GM12873 (cell line): ENCODE measurements around the gene SLC9A9.

Experiments
- TF ChIP-seq, protein P1 (sequence below): IDR thresholded peaks from 2 replicates; pipeline ENCODE4 v1.5.1; 2012; ENCODE audit warnings: low read depth, mild to moderate bottlenecking, moderate library complexity, low read length, control low read depth; ENCODE audit not compliant: insufficient read depth; ENCODE audit errors: missing control alignments

Gene SLC9A9

DNA sequence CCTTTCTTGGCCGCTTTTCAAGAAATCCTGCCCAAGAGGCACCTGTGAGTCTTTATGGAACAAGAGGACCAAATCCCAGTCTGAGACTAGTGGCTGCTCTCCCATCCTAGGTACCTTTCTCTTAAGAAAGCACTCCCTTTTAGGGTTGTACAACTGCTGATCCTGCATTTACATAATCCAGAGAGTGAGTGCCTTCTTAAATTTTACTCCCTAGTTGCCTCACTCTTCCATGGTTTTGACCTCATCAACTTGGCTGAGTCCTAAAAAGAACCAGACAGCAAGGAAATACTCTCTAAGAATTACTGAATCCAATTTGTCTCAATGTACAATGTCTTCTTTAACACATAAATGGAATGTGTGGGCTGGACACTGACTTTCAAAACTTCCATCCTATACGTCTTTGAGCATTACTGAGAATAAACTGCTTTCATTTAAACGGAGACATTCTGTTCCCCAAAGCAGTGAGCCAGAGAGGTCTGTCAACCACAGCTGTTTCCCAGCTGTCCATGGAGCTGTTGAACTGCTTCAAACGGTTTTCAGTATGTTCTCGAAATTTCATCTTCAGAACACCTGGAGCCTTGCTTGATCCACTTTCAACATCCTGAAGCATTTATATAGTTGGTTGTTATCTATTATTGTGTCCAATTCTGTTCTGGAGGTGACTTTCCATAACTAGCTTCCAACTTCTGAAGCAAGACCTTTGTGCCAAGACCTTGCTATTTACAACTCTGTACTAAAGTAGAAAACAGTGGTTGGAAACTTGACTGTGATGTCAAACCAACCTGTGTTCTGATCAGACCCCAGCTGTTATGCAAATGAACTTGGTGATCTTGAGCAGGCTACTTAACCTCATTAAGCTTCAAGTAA is 179.1 kb downstream of the SLC9A9 start:
- TF ChIP-seq, protein P1, sequence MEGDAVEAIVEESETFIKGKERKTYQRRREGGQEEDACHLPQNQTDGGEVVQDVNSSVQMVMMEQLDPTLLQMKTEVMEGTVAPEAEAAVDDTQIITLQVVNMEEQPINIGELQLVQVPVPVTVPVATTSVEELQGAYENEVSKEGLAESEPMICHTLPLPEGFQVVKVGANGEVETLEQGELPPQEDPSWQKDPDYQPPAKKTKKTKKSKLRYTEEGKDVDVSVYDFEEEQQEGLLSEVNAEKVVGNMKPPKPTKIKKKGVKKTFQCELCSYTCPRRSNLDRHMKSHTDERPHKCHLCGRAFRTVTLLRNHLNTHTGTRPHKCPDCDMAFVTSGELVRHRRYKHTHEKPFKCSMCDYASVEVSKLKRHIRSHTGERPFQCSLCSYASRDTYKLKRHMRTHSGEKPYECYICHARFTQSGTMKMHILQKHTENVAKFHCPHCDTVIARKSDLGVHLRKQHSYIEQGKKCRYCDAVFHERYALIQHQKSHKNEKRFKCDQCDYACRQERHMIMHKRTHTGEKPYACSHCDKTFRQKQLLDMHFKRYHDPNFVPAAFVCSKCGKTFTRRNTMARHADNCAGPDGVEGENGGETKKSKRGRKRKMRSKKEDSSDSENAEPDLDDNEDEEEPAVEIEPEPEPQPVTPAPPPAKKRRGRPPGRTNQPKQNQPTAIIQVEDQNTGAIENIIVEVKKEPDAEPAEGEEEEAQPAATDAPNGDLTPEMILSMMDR, result no peak

DNA sequence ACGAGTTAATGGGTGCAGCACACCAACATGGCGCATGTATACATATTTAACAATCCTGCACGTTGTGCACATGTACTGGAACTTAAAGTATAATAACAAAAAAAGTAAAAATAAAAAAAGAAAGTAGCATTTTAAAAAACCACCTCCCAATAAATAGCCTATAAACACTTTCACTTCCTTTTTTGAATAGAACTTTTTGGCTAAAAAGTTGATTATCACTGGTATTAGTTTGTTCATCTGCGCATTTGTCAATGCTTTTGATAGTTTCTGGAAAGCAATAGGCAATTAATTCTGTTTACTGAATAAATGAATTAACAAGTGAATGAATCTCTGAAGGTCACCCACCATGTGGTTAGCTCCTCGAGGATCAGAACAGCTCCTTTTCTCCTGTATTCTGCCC is 179.9 kb downstream of the SLC9A9 start:
- TF ChIP-seq, protein P1, result no peak

DNA sequence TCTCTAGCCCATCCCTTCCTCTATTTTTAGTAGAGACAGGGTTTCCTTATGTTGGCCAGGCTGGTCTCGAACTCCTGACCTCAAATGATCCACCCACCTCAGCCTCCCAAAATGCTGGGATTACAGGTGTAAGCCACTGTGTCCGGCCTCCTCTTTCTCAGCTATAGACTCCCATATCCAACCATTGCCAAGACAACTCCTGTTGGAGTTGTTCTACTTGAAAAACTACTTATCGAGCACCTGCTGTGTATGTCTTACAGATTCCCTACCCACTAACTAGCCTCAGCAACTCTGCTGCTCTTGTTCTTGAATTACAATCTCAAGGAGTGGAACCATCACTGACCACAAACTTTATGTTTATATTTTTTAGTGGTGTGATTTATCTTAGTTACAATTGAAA is 186.6 kb downstream of the SLC9A9 start:
- TF ChIP-seq, protein P1, result no peak

- TF ChIP-seq, protein P1, result no peak
Measured at GRCh38 chr3:143658861-143659260, 189.4 kb downstream of the SLC9A9 start.

DNA sequence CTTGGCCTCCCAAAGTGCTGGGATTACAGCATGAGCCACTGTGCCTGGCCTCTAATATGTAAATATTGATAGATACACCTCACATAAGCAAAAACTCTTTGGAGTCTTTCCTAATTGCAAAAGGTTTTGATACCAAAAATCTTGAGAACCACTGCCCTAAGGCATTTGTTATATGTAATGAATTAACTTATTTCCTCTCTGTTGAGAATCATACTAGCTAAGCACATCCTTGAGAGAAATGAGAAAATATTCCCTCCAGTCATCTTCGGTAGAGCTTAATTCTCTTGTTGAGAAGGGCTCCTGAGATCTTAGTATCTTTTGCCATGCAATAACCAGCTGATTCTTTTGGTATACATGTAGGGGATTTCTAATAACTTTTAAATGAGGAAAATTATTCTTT is 190.2 kb downstream of the SLC9A9 start:
- TF ChIP-seq, protein P1, result no peak

GRCh38 chr3:143657391-143657790 is 190.9 kb downstream of the SLC9A9 start:
- TF ChIP-seq, protein P1, result no peak

DNA sequence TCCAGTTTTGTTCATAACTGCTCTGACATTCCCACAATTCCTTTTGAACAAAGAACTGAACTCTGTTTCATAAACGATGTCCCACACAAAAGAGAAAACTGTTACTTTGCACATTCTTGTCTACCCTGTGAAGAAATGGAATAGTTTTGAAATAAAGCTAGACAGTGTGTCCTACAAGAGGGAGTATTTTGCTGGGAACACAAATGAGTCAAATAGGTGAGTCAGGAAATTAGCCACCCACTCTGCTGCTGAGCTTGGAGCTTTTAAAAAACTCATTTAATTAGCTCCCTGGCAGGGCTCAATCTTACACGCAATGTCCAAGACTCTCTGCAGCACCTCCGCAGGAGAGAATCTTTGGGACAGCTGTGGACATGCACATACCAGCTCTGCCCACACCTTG is 193.4 kb downstream of the SLC9A9 start:
- TF ChIP-seq, protein P1, result no peak
